Heart right ventricle (tissue), 16 donors: ENCODE data around the gene CASQ1. TPM values are rescaled to one million over a fixed set of nuclear protein-coding genes. Genes with fewer than 3 reads are reported as not detected.
A peak's percentile ranks its signal among the peaks of the same experiment; 100 is the strongest.

Experiments used
- ATAC-seq, 8 donors: fragments of 200-7000 bp; cut with Tn5 transposase; one replicate each; pipeline ENCODE4 v1.9.1; 2020; ENCODE audit warnings: mild to moderate bottlenecking in 8 of 8, moderate library complexity in 8 of 8, moderate number of reproducible peaks in 1 of 8
- DNase-seq, 2 donors: peaks; one replicate each; pipeline ENCODE4 v3.0.0-alpha.2; 2020
- H3K27ac ChIP-seq, 10 donors: fragments of 200-600 bp; sonication (generic) in 2 of 10; one replicate each; pipeline versions ENCODE4 v1.5.0 to v1.8.0; 2020 to 2022; ENCODE audit warnings: mild to moderate bottlenecking in 3 of 10
- H3K27me3 ChIP-seq, 7 donors: fragments of 200-600 bp; one replicate each; pipeline ENCODE4 v1.8.0; 2021 to 2022; ENCODE audit warnings: mild to moderate bottlenecking in 2 of 7
- H3K36me3 ChIP-seq, 9 donors: fragments of 200-600 bp; sonication (generic) in 1 of 9; one replicate each; pipeline versions ENCODE4 v1.5.0 to v1.8.0; 2020 to 2022; ENCODE audit warnings: mild to moderate bottlenecking in 2 of 9
- H3K4me1 ChIP-seq, 9 donors: fragments of 200-600 bp; sonication (generic) in 1 of 9; one replicate each; pipeline versions ENCODE4 v1.5.0 to v1.8.0; 2020 to 2022; ENCODE audit warnings: mild to moderate bottlenecking in 4 of 9
- H3K4me3 ChIP-seq, 10 donors: fragments of 200-600 bp; sonication (generic) in 2 of 10; one replicate each; pipeline versions ENCODE4 v1.5.0 to v1.8.0; 2020 to 2022; ENCODE audit warnings: mild to moderate bottlenecking in 7 of 10, moderate library complexity in 2 of 10
- H3K9me3 ChIP-seq, 11 donors: fragments of 200-600 bp in 10 of 11; sonication (generic) in 2 of 11; one replicate each; pipeline versions ENCODE4 v1.5.0 to v1.8.0; 2013 to 2022; ENCODE audit warnings: mild to moderate bottlenecking in 2 of 11, control low read depth in 1 of 11, moderate library complexity in 1 of 11
- CTCF ChIP-seq, 9 donors: fragments of 200-600 bp; sonication (generic) in 2 of 9; IDR thresholded peaks; one replicate each; pipeline versions ENCODE4 v1.5.0 to v1.8.0; 2021 to 2022; ENCODE audit warnings: antibody characterized with exemption in 9 of 9, mild to moderate bottlenecking in 5 of 9, moderate library complexity in 1 of 9
- WGBS, 2 donors: extraction: QIAGEN DNeasy Blood & Tissue Kit; methylation state at CpG; one replicate each; pipeline ENCODE4 v1.1.7; 2013; ENCODE audit warnings: inconsistent platforms in 1 of 2; 5-methylcytosine and 5-hydroxymethylcytosine counted together
- intact Hi-C, 10 donors: fragments of 100-400 bp; cut with DNase I; formaldehyde crosslinking; loops; one replicate each; pipeline versions ENCODE4 v1.11.1 to v1.14.2; 2022
- polyA plus RNA-seq, 2 donors: library from polyadenylated mRNA; stranded (reverse); fragments of 200-250 nt; gene quantifications; one replicate each; pipeline ENCODE4 v1.2.3, GENCODE V29; 2013
- total RNA-seq, 10 donors: library from RNA; stranded (reverse); fragmentation: NEBNext Ultra II Directional in 3 of 10; extraction: Animal tissue kit (Norgen Biotek cat#: 25700) in 3 of 10; gene quantifications; one replicate each; pipeline versions ENCODE4 v1.2.1 to v1.2.4, GENCODE V29; 2021 to 2023
- donor health status: Arrhythmogenic right ventricular cardiomyopathy.
- donor health status: ischemic (EF 13 %, LVEDD 7.1; RV severe dilation, severe dysfunction).
- donor health status: healthy with polysubstance abuse.
- donor health status: DM: no; HTN: yes; CAD: no.
- donor health status: DM: no; HTN: no; CAD: no.
- donor health status: ischemic (EF 25% LVEDD 6.9; RV normal size, moderate dysfunction).
- donor health status: ischemic (EF 25% LVEDD 5.7; RV mildly dilated, moderate dysfunction).
- donor health status: healthy.
- donor health status: DM: yes; HTN: yes; CAD: no.
- donor health status: Ischemic cardiomyopathy.
- donor health status: ischemic (EF 35%, LVEDD 5.7; RV mildly dilated, moderate dysfunction).
- donor health status: nonischemic (EF 11% LVEDD 7.7; RV severe dilation, severe dysfunction).
- donor health status: DM: yes; HTN: yes; CAD: no.
- donor health status: PGD.
- donor health status: ischemic (EF 29% LVEDD 5.4; RV normal size, mild dysfunction).
- donor health status: nonischemic (EF 23%, LVEDD 6.1; RV moderate dilation, normal function).

CASQ1 gene
- total and polyA plus RNA-seq, 12 donors: 17.5 to 68.9 (median 41.6) TPM

- WGBS, 2 donors: 58 to 62% methylated on average over 6 of the region's 6 CpGs
- Histone ChIP-seq H3K27me3 (no peaks in the 10 kb centered on the region), H3K4me3 (peak overlapping the region in 4 of 10 donors; percentile 8 to 17 (median 12)), H3K4me1 (peaks cover 46 to 69% (median 63%) of the 10 kb centered on the region in 9 donors), H3K27ac (peak overlapping the region; percentile 8 to 98 (median 94)), H3K36me3 (peaks cover 0 to 72% (median 26%) of the 10 kb centered on the region in 9 donors), H3K9me3 (no peaks in the 10 kb centered on the region)
- TF ChIP-seq CTCF (IDR thresholded peaks at IDR 0.05): no peak
- intact Hi-C loops: loop anchor here in 1 of 10 donors (5.0 kb wide), 2 partner anchors 54 to 106 kb away; partner anchors contain the start of gene DCAF8
- ATAC-seq (no peak), DNase-seq (no peak)
Measured at GRCh38 chr1:160208557-160209320, 18.4 kb downstream of the CASQ1 start.

- DNase-seq: peak; percentile 64 to 76
- H3K4me1 ChIP-seq: peaks cover 45 to 68% (median 60%) of the 10 kb centered on the region in 9 donors
- H3K27me3 ChIP-seq: no peaks in the 10 kb centered on the region
- H3K36me3 ChIP-seq: peaks cover 0 to 79% (median 34%) of the 10 kb centered on the region in 9 donors
- H3K4me3 ChIP-seq: no peak overlapping the region
- intact Hi-C loops: loop anchor here in 2 of 10 donors (5.0 to 10.0 kb wide), 3 partner anchors 53 to 107 kb away; partner anchors contain the start of gene DCAF8 (in 1 of the 2)
- 29 to 35% methylated on average over 7 of the region's 7 CpGs for WGBS, 2 donors
- peak; percentile 16 to 83 (median 66) for ATAC-seq
- peak overlapping the region in 9 of 10 donors; percentile 35 to 98 (median 96) for H3K27ac ChIP-seq
- TF ChIP-seq CTCF (IDR thresholded peaks at IDR 0.05): no peak
- H3K9me3 ChIP-seq: no peaks in the 10 kb centered on the region
Measured at GRCh38 chr1:160209321-160210046, 19.1 kb downstream of the CASQ1 start.

- no peaks in the 10 kb centered on the region for H3K27me3 ChIP-seq
- DNase-seq (no peak), ATAC-seq (no peak)
- peaks cover 42 to 65% (median 55%) of the 10 kb centered on the region in 9 donors for H3K4me1 ChIP-seq
- H3K9me3 ChIP-seq: no peaks in the 10 kb centered on the region
- peak overlapping the region in 8 of 10 donors; percentile 11 to 98 (median 96) for H3K27ac ChIP-seq
- H3K36me3 ChIP-seq: peaks cover 0 to 90% (median 38%) of the 10 kb centered on the region in 9 donors
- TF ChIP-seq CTCF (IDR thresholded peaks at IDR 0.05): no peak
- 44 to 54% methylated on average over 5 of the region's 5 CpGs for WGBS, 2 donors
- intact Hi-C loops: loop anchor here in 1 of 10 donors (10.0 kb wide), 1 partner anchor 106 kb away; no protein-coding TSS in a partner anchor
- H3K4me3 ChIP-seq: no peak overlapping the region
Measured at GRCh38 chr1:160210561-160210960, 20.2 kb downstream of the CASQ1 start.
